RWPE2 (cell line): ENCODE measurements around the gene RIMS1.

Source experiments
- ATAC-seq: fragments of 200-7000 bp; cut with Tn5 transposase; 3 replicates; pipeline ENCODE4 v1.9.1; 2021; ENCODE audit warnings: low read depth
- DNase-seq: peaks from one replicate; pipeline ENCODE4 v3.0.0-alpha.2; 2020; ENCODE audit warnings: low spot score
- H3K27ac ChIP-seq: fragments of 450-650 bp; 2 replicates; pipeline ENCODE4 v1.5.1; 2017; ENCODE audit warnings: mild to moderate bottlenecking; ENCODE audit not compliant: poor library complexity, severe bottlenecking
- H3K27me3 ChIP-seq: fragments of 250-450 bp; sonication (Bioruptor Pico); 2 replicates; pipeline ENCODE4 v1.5.1; 2021; ENCODE audit warnings: mild to moderate bottlenecking, moderate library complexity; ENCODE audit not compliant: insufficient read depth, poor library complexity, severe bottlenecking
- H3K36me3 ChIP-seq: fragments of 250-450 bp; sonication (Bioruptor Pico); 2 replicates; pipeline ENCODE4 v1.5.1; 2020; ENCODE audit warnings: low read depth, mild to moderate bottlenecking, moderate library complexity
- H3K4me1 ChIP-seq: fragments of 250-450 bp; sonication (Bioruptor Pico); 2 replicates; pipeline ENCODE4 v1.5.1; 2021; ENCODE audit warnings: mild to moderate bottlenecking, moderate library complexity; ENCODE audit not compliant: insufficient read depth, poor library complexity, severe bottlenecking
- H3K4me3 ChIP-seq: fragments of 250-450 bp; sonication (Bioruptor Pico); 2 replicates; pipeline ENCODE4 v1.5.1; 2021; ENCODE audit warnings: mild to moderate bottlenecking, moderate library complexity; ENCODE audit not compliant: severe bottlenecking
- H3K9me3 ChIP-seq: fragments of 250-450 bp; sonication (Bioruptor Pico); 2 replicates; pipeline ENCODE4 v1.5.1; 2021; ENCODE audit warnings: mild to moderate bottlenecking, moderate library complexity; ENCODE audit not compliant: severe bottlenecking
- CTCF ChIP-seq: fragments of 450-650 bp; IDR thresholded peaks from one replicate; pipeline ENCODE4 v1.5.1; 2017; ENCODE audit warnings: mild to moderate bottlenecking, moderate library complexity; ENCODE audit not compliant: poor library complexity, severe bottlenecking

The RIMS1 gene

GRCh38 chr6:71892641-71893040 is 6.3 kb downstream of the RIMS1 start:
- Histone ChIP-seq H3K4me1 (no peaks in the 10 kb centered on the region), H3K27me3 (peaks cover 42% of the 10 kb centered on the region), H3K27ac (no peak overlapping the region), H3K4me3 (no peak overlapping the region), H3K9me3 (no peaks in the 10 kb centered on the region), H3K36me3 (no peaks in the 10 kb centered on the region)
- no peak for ATAC-seq
- no peak for DNase-seq
- TF ChIP-seq CTCF = no peak

DNA sequence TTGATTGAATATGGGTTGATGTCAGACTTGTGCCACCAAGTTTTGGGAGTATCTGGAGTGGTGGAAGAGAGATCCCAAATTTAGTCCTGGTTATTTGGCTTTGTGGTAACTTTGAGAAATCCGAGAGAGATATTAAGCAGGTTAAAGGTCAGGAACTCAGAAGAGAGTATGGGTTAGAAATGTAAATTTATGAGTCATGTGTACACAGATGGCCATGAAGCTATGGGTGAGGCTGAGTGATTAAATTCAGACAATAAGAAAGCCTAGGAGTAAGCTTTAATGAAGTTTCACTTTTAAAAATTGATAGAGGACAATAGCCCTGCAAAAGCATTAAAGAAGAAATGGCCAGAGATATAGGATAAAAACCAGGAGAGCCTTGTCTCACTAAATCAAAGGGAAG is 14.3 kb downstream of the RIMS1 start:
- peaks cover 4% of the 10 kb centered on the region for H3K4me1 ChIP-seq
- TF ChIP-seq CTCF = no peak

DNA sequence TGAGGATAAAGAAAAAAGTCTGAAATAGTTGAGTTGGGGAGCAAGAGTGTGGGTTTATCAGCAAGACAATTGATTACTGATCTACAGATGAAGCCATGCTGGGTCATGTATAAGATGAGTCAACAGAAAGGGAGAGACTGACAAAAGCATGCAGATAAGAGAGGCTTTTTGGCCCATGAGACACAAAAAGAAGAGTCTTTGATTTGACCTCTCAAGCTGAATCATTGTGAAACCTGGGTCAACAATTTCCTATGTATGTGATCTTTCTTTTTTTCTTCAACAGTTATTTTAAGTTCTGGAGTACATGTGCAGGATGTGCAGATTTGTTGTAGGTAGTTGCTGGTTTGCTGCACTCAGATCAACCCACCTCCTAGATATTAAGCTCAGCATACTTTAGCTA is 15.9 kb downstream of the RIMS1 start:
- H3K4me3 ChIP-seq = no peak overlapping the region
- DNase-seq (no peak), ATAC-seq (no peak)
- H3K27me3 ChIP-seq = peaks cover 2% of the 10 kb centered on the region
- no peaks in the 10 kb centered on the region for H3K9me3 ChIP-seq
- no peak overlapping the region for H3K27ac ChIP-seq
- no peaks in the 10 kb centered on the region for H3K36me3 ChIP-seq
- no peak for TF ChIP-seq CTCF
- H3K4me1 ChIP-seq = peaks cover 4% of the 10 kb centered on the region

More for the DNA sequence above, 14.3 kb downstream of the RIMS1 start:
- Histone ChIP-seq H3K9me3 (no peaks in the 10 kb centered on the region), H3K27ac (no peak overlapping the region), H3K4me3 (no peak overlapping the region), H3K36me3 (no peaks in the 10 kb centered on the region), H3K27me3 (peaks cover 5% of the 10 kb centered on the region)
- 0 out of 3 replicates have a peak, but pooled peaks have one; percentile 38 for ATAC-seq
- no peak for DNase-seq

GRCh38 chr6:71906813-71907212 is 20.5 kb downstream of the RIMS1 start:
- no peaks in the 10 kb centered on the region for H3K4me1 ChIP-seq
- ATAC-seq (no peak), DNase-seq (no peak)
- no peak overlapping the region for H3K27ac ChIP-seq
- H3K9me3 ChIP-seq = no peaks in the 10 kb centered on the region
- no peak for TF ChIP-seq CTCF
- H3K4me3 ChIP-seq = no peak overlapping the region
- no peaks in the 10 kb centered on the region for H3K27me3 ChIP-seq
- no peaks in the 10 kb centered on the region for H3K36me3 ChIP-seq

DNA sequence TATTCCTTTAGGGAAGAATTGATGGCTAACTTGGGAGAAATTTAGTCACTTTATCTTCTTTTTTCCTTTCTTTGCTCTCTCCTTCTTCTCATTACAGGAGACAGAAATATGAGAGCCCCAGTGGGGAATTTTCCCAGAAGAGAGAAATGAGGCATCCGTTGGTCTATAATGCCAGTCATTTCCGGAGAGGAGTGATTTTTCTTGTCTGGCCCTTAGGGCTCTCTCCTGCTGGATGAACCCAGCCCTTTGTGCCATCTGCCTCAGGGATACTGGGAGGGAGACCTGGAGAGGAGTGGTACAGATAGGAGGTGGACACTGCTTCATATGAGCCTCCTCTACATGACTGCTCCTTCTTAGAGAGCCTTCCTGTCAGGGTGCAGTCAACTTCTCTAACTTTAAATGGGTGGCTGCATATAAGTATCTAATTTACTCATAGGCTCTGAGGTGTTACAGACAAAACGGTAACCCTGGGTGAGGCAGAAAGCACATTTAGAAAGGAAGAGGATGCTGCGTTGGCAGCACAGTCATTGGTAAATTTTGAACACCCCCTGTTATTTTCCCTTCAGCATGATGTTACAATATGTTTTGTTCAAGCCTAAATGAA is 21.9 kb downstream of the RIMS1 start:
- ATAC-seq (no peak), DNase-seq (no peak)
- Histone ChIP-seq H3K27ac (no peak overlapping the region), H3K4me3 (no peak overlapping the region), H3K27me3 (no peaks in the 10 kb centered on the region), H3K4me1 (no peaks in the 10 kb centered on the region), H3K9me3 (no peaks in the 10 kb centered on the region), H3K36me3 (no peaks in the 10 kb centered on the region)
- TF ChIP-seq CTCF = no peak
